GM18861 (cell line): ENCODE measurements around the gene PAH.

Experiments
- ATAC-seq: cut with Tn5 transposase; IDR thresholded peaks from one replicate; pipeline ENCODE4 v1.9.1; 2021; ENCODE audit not compliant: unreplicated experiment

PAH gene

GRCh38 chr12:102902093-102902492, 15.0 kb downstream of the PAH start:
- peak; percentile 43 for ATAC-seq

GRCh38 chr12:102900389-102900788, 16.7 kb downstream of the PAH start:
- no peak for ATAC-seq

GRCh38 chr12:102896067-102896466, 21.0 kb downstream of the PAH start:
- ATAC-seq, result no peak

- no peak for ATAC-seq
Measured at GRCh38 chr12:102891756-102892155, 25.3 kb downstream of the PAH start.

- no peak for ATAC-seq
Measured at GRCh38 chr12:102888511-102888910, 28.5 kb downstream of the PAH start.

GRCh38 chr12:102885043-102885932, 31.8 kb downstream of the PAH start:
- no peak for ATAC-seq

GRCh38 chr12:102883204-102883799, 33.7 kb downstream of the PAH start:
- no peak for ATAC-seq

GRCh38 chr12:102880783-102881182, 36.3 kb downstream of the PAH start:
- no peak for ATAC-seq

- ATAC-seq, result peak; percentile 80
Measured at GRCh38 chr12:102879144-102879763, 37.8 kb downstream of the PAH start.

GRCh38 chr12:102876883-102877282, 40.2 kb downstream of the PAH start:
- no peak for ATAC-seq

GRCh38 chr12:102874819-102875218, 42.2 kb downstream of the PAH start:
- no peak for ATAC-seq

GRCh38 chr12:102873077-102873476, 44.0 kb downstream of the PAH start:
- no peak for ATAC-seq

GRCh38 chr12:102871014-102871413, 46.0 kb downstream of the PAH start:
- no peak for ATAC-seq

GRCh38 chr12:102869571-102869970, 47.5 kb downstream of the PAH start:
- no peak for ATAC-seq

- ATAC-seq, result no peak
Measured at GRCh38 chr12:102865821-102866615, 51.0 kb downstream of the PAH start.

- no peak for ATAC-seq
Measured at GRCh38 chr12:102862486-102862885, 54.6 kb downstream of the PAH start.

GRCh38 chr12:102851246-102851645, 65.8 kb downstream of the PAH start:
- ATAC-seq, result no peak

GRCh38 chr12:102849722-102850447, 67.2 kb downstream of the PAH start:
- no peak for ATAC-seq

- ATAC-seq, result no peak
Measured at GRCh38 chr12:102848832-102849231, 68.2 kb downstream of the PAH start.

GRCh38 chr12:102847131-102847530, 69.9 kb downstream of the PAH start:
- ATAC-seq, result no peak
